Rectal smooth muscle tissue (tissue), 1 donor: ENCODE data around the gene IQSEC1.
"Not testable (repeated sequence)": the region's sequence is repeated elsewhere in the genome, so short reads cannot be mapped to it uniquely, and the experiment has no call there.

Source experiments
- H3K27ac ChIP-seq: one replicate; pipeline ENCODE4 v1.7.0; 2013; ENCODE audit warnings: low read depth, low read length, inconsistent platforms
- H3K27me3 ChIP-seq: one replicate; pipeline ENCODE4 v1.7.0; 2013; ENCODE audit warnings: low read length; ENCODE audit not compliant: control insufficient read depth, insufficient read depth
- H3K36me3 ChIP-seq: one replicate; pipeline ENCODE4 v1.7.0; 2013; ENCODE audit warnings: low read length; ENCODE audit not compliant: control insufficient read depth, insufficient read depth
- H3K4me1 ChIP-seq: one replicate; pipeline ENCODE4 v1.7.0; 2013; ENCODE audit warnings: low read length; ENCODE audit not compliant: control insufficient read depth, insufficient read depth
- H3K4me3 ChIP-seq: one replicate; pipeline ENCODE4 v1.7.0; 2013; ENCODE audit warnings: low read length
- H3K9ac ChIP-seq: one replicate; pipeline ENCODE4 v1.7.0; 2013; ENCODE audit warnings: low read length

The IQSEC1 gene

DNA sequence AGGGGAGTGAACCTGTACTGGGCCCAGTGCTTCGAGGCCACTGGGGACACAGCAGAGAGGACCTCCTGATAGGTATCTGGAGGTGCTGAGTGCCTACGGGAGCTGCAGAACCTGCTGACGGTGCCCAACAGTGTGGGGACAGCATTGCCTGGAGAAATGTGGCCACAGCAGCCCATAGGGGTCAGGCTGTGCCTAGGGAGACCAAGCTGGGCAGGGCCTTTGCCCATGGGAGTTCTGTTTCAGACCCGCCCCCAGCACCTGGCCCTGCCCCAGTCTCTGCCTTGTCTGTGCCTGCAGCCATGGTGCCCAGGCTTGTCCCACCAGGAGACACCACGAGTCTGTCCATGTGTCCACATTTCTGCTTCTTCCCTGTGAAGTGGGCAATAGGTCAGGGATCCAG, 216.6 kb downstream of the IQSEC1 start:
- H3K36me3 ChIP-seq, result no peaks in the 10 kb centered on the region
- H3K27me3 ChIP-seq, result no peaks in the 10 kb centered on the region
- no peak overlapping the region for H3K9ac ChIP-seq
- H3K27ac ChIP-seq, result no peak overlapping the region
- H3K4me3 ChIP-seq, result no peak overlapping the region
- no peaks in the 10 kb centered on the region for H3K4me1 ChIP-seq

DNA sequence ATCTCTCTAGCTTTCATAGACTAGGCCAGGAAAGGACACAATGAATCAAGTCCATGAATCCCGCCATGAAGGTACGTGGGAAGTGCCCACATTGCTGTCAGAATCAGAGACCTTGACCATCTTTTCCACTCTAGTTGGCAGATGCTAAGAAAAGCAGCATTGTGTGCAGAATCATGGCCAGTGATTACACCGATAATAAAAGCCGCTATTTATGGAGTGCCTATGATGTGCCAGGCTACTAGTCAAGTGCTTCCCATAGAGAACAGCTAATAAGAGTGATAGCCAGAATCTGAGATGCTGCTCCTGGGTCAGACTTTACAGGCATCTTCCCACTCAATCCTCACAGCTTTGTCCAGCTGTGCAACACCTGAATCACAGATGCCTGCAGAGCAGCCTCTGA, 218.7 kb downstream of the IQSEC1 start:
- H3K27me3 ChIP-seq, result no peaks in the 10 kb centered on the region
- H3K9ac ChIP-seq, result no peak overlapping the region
- no peaks in the 10 kb centered on the region for H3K4me1 ChIP-seq
- H3K36me3 ChIP-seq, result no peaks in the 10 kb centered on the region
- no peak overlapping the region for H3K4me3 ChIP-seq
- no peak overlapping the region for H3K27ac ChIP-seq

DNA sequence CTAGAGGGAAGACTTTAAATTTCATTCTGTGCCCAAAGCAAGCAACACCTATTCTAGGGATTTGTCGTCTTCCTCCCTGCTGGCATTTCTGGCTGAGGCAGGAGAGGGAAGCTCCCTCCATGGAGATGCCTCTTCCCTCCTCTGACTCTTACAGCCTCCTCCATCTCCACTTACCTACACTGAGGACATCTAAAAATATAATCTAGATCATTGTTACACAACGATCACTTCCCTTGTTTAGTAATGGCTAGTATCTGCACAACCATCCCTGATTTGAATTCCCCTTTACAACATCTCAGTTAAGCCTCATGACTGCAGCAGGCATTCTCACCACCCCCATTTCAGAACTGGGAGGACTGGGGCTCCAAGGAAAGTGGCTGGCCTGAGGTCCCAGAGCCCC, 219.4 kb downstream of the IQSEC1 start:
- not testable (repeated sequence) for H3K4me3 ChIP-seq, H3K9ac ChIP-seq, H3K36me3 ChIP-seq, H3K4me1 ChIP-seq, H3K27ac ChIP-seq, H3K27me3 ChIP-seq

DNA sequence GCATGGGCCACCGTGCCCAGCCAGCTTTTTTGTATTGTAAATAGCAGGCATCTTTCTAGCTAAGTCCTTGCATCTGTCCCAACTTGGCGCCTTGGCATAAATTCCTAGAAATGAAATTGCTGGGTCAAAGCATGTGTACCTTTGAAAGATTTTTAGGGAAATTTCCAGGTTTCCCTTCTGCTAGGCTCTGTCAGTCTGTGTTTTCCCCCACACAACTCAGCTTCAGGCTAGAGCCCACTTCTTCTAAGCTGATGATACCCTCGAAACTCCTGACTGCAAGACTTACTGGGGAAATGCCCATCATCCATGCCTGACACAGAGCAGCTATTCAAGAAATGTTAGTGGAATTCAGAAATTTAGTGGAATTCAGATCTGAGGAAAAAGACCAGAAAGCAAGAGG, 221.0 kb downstream of the IQSEC1 start:
- Histone ChIP-seq H3K36me3 (no peaks in the 10 kb centered on the region), H3K4me3 (no peak overlapping the region), H3K9ac (no peak overlapping the region), H3K27me3 (no peaks in the 10 kb centered on the region), H3K4me1 (no peaks in the 10 kb centered on the region), H3K27ac (no peak overlapping the region)
